Hematopoietic multipotent progenitor cell treated with erythropoietin and hydrocortisone succinate and interleukin-3 and kit ligand, for 6 days (in vitro differentiated cells): Measurements from ENCODE around the gene TAGLN3.
A peak's percentile ranks its signal among the peaks of the same experiment; 100 is the strongest.

Experiments used
- DNase-seq: peaks from one replicate; pipeline ENCODE4 v3.0.0-alpha.2; 2015

TAGLN3 gene

GRCh38 chr3:111978583-111979433, 19.9 kb upstream of the TAGLN3 start, which contains the start of gene ABHD10:
Gene ABHD10, plus strand, starts transcription at chr3:111979026. Its CDS starts 36 bp downstream, at chr3:111979062.
- peak; percentile 98 for DNase-seq

GRCh38 chr3:111979434-111980038, 19.2 kb upstream of the TAGLN3 start:
- DNase-seq = peak; percentile 68

GRCh38 chr3:111980716-111981456, 17.8 kb upstream of the TAGLN3 start:
- no peak for DNase-seq

- no peak for DNase-seq
These were observed 17.3 kb upstream of the TAGLN3 start for GRCh38 chr3:111981457-111981763.

GRCh38 chr3:111984636-111985298, 14.0 kb upstream of the TAGLN3 start:
- DNase-seq = no peak

- DNase-seq = no peak
These were observed 11.9 kb upstream of the TAGLN3 start for GRCh38 chr3:111986800-111987199.

- peak; percentile 83 for DNase-seq
These were observed 9.6 kb upstream of the TAGLN3 start for GRCh38 chr3:111989061-111989678.

GRCh38 chr3:111993038-111993437, 5.7 kb upstream of the TAGLN3 start:
- no peak for DNase-seq

- DNase-seq = no peak
These were observed 982 bp downstream of the TAGLN3 start for GRCh38 chr3:111999484-112000324.

- no peak for DNase-seq
These were observed 1.6 kb downstream of the TAGLN3 start for GRCh38 chr3:112000367-112000771.

GRCh38 chr3:112000966-112001365, 2.2 kb downstream of the TAGLN3 start:
- no peak for DNase-seq

GRCh38 chr3:112001526-112001925, 2.8 kb downstream of the TAGLN3 start:
- no peak for DNase-seq

GRCh38 chr3:112002096-112002971, 3.6 kb downstream of the TAGLN3 start:
- DNase-seq = no peak

GRCh38 chr3:112003321-112004080, 4.8 kb downstream of the TAGLN3 start:
- DNase-seq = no peak

- no peak for DNase-seq
These were observed 5.5 kb downstream of the TAGLN3 start for GRCh38 chr3:112004187-112004586.

- DNase-seq = no peak
These were observed 5.9 kb downstream of the TAGLN3 start for GRCh38 chr3:112004669-112005068.

- no peak for DNase-seq
These were observed 6.5 kb downstream of the TAGLN3 start for GRCh38 chr3:112005091-112005672.

- DNase-seq = no peak
These were observed 8.9 kb downstream of the TAGLN3 start for GRCh38 chr3:112007633-112008032.

GRCh38 chr3:112009670-112010069, 10.9 kb downstream of the TAGLN3 start:
- no peak for DNase-seq

GRCh38 chr3:112010636-112011035, 11.9 kb downstream of the TAGLN3 start:
- no peak for DNase-seq
